H1 (cell line): ENCODE data around the gene LRRC4. TPM values are rescaled to one million over a fixed set of nuclear protein-coding genes. Genes with fewer than 3 reads are reported as not detected.
A peak's percentile ranks its signal among the peaks of the same experiment; 100 is the strongest.

Experiments used
- CTCF ChIA-PET: fragments of 300-600 bp; sonication (Branson Sonifier 250); formaldehyde crosslinking; loops from one replicate; lab custom pipeline; 2021; ENCODE audit not compliant: partially characterized antibody; lab: Charles Lee
- POLR2A ChIA-PET: fragments of 300-600 bp; sonication (Branson Sonifier 250); formaldehyde crosslinking; loops from one replicate; lab custom pipeline; 2021; ENCODE audit warnings: inconsistent platforms; ENCODE audit not compliant: partially characterized antibody; lab: Charles Lee
- DNase-seq, 2 experiments: peaks; one replicate each; pipeline versions ENCODE4 v3.0.0 to v3.0.0-alpha.2; 2010 to 2022; ENCODE audit warnings: low spot score in 2 of 2, low read depth in 1 of 2, mixed read lengths in 1 of 2
- FAIRE-seq: peaks from 2 replicates; lab custom pipeline; 2011; peaks lifted over from hg19 to GRCh38; lab: Jason Lieb, UNC
- H2AFZ ChIP-seq: 2 replicates; pipeline ENCODE4 v1.8.1; 2012; ENCODE audit warnings: low read length, inconsistent platforms
- H2AK5ac ChIP-seq: 2 replicates; pipeline ENCODE4 v1.6.1; 2013; ENCODE audit warnings: low read depth, low read length
- H2BK120ac ChIP-seq: replicated peaks from 2 replicates; pipeline ENCODE3; 2013; ENCODE audit warnings: low read depth, low read length, inconsistent platforms
- H2BK12ac ChIP-seq: 2 replicates; pipeline ENCODE4 v1.6.1; 2013; ENCODE audit warnings: low read depth, low read length
- H2BK15ac ChIP-seq: 2 replicates; pipeline ENCODE4 v1.6.1; 2013; ENCODE audit warnings: low read length
- H2BK20ac ChIP-seq: 2 replicates; pipeline ENCODE4 v1.6.1; 2013; ENCODE audit warnings: low read length
- H2BK5ac ChIP-seq: 2 replicates; pipeline ENCODE4 v1.6.1; 2013; ENCODE audit warnings: low read depth, low read length
- H3K14ac ChIP-seq: 2 replicates; pipeline ENCODE4 v1.6.1; 2013; ENCODE audit warnings: inconsistent platforms; ENCODE audit not compliant: insufficient read length
- H3K18ac ChIP-seq: 2 replicates; pipeline ENCODE4 v1.6.1; 2013; ENCODE audit warnings: low read length; ENCODE audit errors: extremely low read depth
- H3K23ac ChIP-seq: 2 replicates; pipeline ENCODE4 v1.6.1; 2013; ENCODE audit warnings: inconsistent platforms; ENCODE audit not compliant: insufficient read length
- H3K23me2 ChIP-seq: 2 replicates; pipeline ENCODE4 v1.6.1; 2013; ENCODE audit warnings: low read depth, low read length
- H3K27ac ChIP-seq: 2 replicates; pipeline ENCODE4 v1.6.1; 2011; ENCODE audit warnings: low read depth, low read length, inconsistent platforms
- H3K27me3 ChIP-seq, 4 experiments: replicated peaks in 1 of 4; 1 replicate in 1 of 4; 2 replicates in 3 of 4; pipeline versions ENCODE4 v1.6.1 to v1.8.1; 2011 to 2013; ENCODE audit warnings: low read length in 3 of 4, mild to moderate bottlenecking in 3 of 4, inconsistent platforms in 2 of 4, mixed read lengths in 2 of 4, moderate library complexity in 1 of 4; ENCODE audit not compliant: control insufficient read depth in 3 of 4, insufficient read depth in 3 of 4; ENCODE audit errors: extremely low read depth in 1 of 4
- H3K36me3 ChIP-seq, 4 experiments: 2 replicates each; pipeline versions ENCODE4 v1.6.1 to v1.8.1; 2011 to 2013; ENCODE audit warnings: mild to moderate bottlenecking in 4 of 4, low read length in 3 of 4, moderate library complexity in 2 of 4, control low read depth in 1 of 4, inconsistent platforms in 1 of 4; ENCODE audit not compliant: insufficient read depth in 4 of 4, control insufficient read depth in 2 of 4
- H3K4ac ChIP-seq: replicated peaks from 2 replicates; pipeline ENCODE3; 2013; ENCODE audit warnings: low read length, low read depth, mixed read lengths, inconsistent platforms; ENCODE audit not compliant: insufficient read length
- H3K4me1 ChIP-seq, 4 experiments: replicated peaks in 1 of 4; 1 replicate in 1 of 4; 2 replicates in 3 of 4; pipeline versions ENCODE4 v1.6.1 to v1.8.1; 2011 to 2013; ENCODE audit warnings: low read length in 3 of 4, inconsistent platforms in 2 of 4, mixed read lengths in 1 of 4; ENCODE audit not compliant: insufficient read depth in 4 of 4, control insufficient read depth in 3 of 4
- H3K4me2 ChIP-seq, 2 experiments: 2 replicates each; pipeline versions ENCODE4 v1.6.1 to v1.8.1; 2011 to 2013; ENCODE audit warnings: low read depth in 2 of 2, low read length in 2 of 2, control low read depth in 1 of 2, inconsistent platforms in 1 of 2, mild to moderate bottlenecking in 1 of 2; ENCODE audit not compliant: insufficient read depth in 1 of 2
- H3K4me3 ChIP-seq, 4 experiments: fragments of 200-600, 300-600 bp in 1 of 4; sonication (generic), shearing (Covaris generic), sonication (Bioruptor Twin) in 1 of 4; 2 replicates each; pipeline versions ENCODE4 v1.5.1 to v1.8.1; 2011 to 2016; ENCODE audit warnings: low read length in 4 of 4, low read depth in 3 of 4, control low read depth in 2 of 4, inconsistent platforms in 2 of 4, mild to moderate bottlenecking in 2 of 4, mixed read lengths in 1 of 4, moderate library complexity in 1 of 4; ENCODE audit not compliant: insufficient read depth in 2 of 4; ENCODE audit errors: extremely low read depth in 1 of 4
- H3K56ac ChIP-seq: replicated peaks from 2 replicates; pipeline ENCODE3; 2013; ENCODE audit warnings: low read depth, mild to moderate bottlenecking, mixed read lengths, low read length, inconsistent platforms; ENCODE audit not compliant: insufficient read length
- H3K79me1 ChIP-seq: 2 replicates; pipeline ENCODE4 v1.6.1; 2013; ENCODE audit warnings: low read depth, low read length, control low read depth
- H3K79me2 ChIP-seq, 2 experiments: 2 replicates each; pipeline versions ENCODE4 v1.6.1 to v1.8.1; 2012 to 2013; ENCODE audit warnings: low read length in 2 of 2, mild to moderate bottlenecking in 2 of 2, inconsistent platforms in 1 of 2; ENCODE audit not compliant: insufficient read depth in 2 of 2, control insufficient read depth in 1 of 2
- H3K9ac ChIP-seq, 4 experiments: replicated peaks in 1 of 4; 1 replicate in 1 of 4; 2 replicates in 3 of 4; pipeline versions ENCODE4 v1.6.1 to v1.8.1; 2011 to 2013; ENCODE audit warnings: low read depth in 3 of 4, low read length in 3 of 4, control low read depth in 2 of 4, mild to moderate bottlenecking in 2 of 4, moderate library complexity in 2 of 4, inconsistent platforms in 1 of 4; ENCODE audit errors: extremely low read depth in 1 of 4
- H3K9me3 ChIP-seq, 2 experiments: 2 replicates each; pipeline versions ENCODE4 v1.6.1 to v1.8.1; 2012 to 2013; ENCODE audit warnings: mild to moderate bottlenecking in 2 of 2, moderate library complexity in 2 of 2, control low read depth in 1 of 2, inconsistent platforms in 1 of 2, low read depth in 1 of 2, low read length in 1 of 2, mixed read lengths in 1 of 2; ENCODE audit not compliant: insufficient read depth in 2 of 2
- H4K20me1 ChIP-seq, 2 experiments: replicated peaks in 1 of 2; 2 replicates each; pipeline versions ENCODE3 to v1.8.1; 2011 to 2013; ENCODE audit warnings: inconsistent platforms in 2 of 2, low read length in 2 of 2, mild to moderate bottlenecking in 1 of 2; ENCODE audit not compliant: insufficient read depth in 2 of 2, control insufficient read depth in 1 of 2
- H4K5ac ChIP-seq: 2 replicates; pipeline ENCODE4 v1.6.1; 2013; ENCODE audit warnings: low read length, low read depth, mixed read lengths, inconsistent platforms; ENCODE audit not compliant: insufficient read length
- H4K8ac ChIP-seq: 2 replicates; pipeline ENCODE4 v1.8.0; 2013; ENCODE audit warnings: mild to moderate bottlenecking, moderate library complexity, low read length, inconsistent platforms; ENCODE audit not compliant: insufficient read depth; ENCODE audit errors: extremely low read depth
- H4K91ac ChIP-seq: replicated peaks from 2 replicates; pipeline ENCODE3; 2013; ENCODE audit warnings: low read length, mixed read lengths, inconsistent platforms; ENCODE audit not compliant: insufficient read length
- CTCF ChIP-seq, 3 experiments: IDR thresholded peaks; 1 replicate in 2 of 3; 2 replicates in 1 of 3; pipeline versions ENCODE4 v1.5.1 to v1.6.1; 2011; ENCODE audit warnings: low read length in 3 of 3, mild to moderate bottlenecking in 3 of 3, inconsistent platforms in 2 of 3, low read depth in 1 of 3, moderate library complexity in 1 of 3; ENCODE audit not compliant: insufficient read depth in 1 of 3; ENCODE audit errors: control extremely low read depth in 1 of 3
- RAD21 ChIP-seq, 2 experiments: IDR thresholded peaks in 1 of 2; conservative IDR thresholded peaks in 1 of 2; 2 replicates each; pipeline ENCODE4 v1.6.1; 2011; ENCODE audit warnings: low read depth in 2 of 2, low read length in 2 of 2, improper control_type of control experiment in 1 of 2, inconsistent platforms in 1 of 2, mild to moderate bottlenecking in 1 of 2, moderate library complexity in 1 of 2
- YY1 ChIP-seq: IDR thresholded peaks from 2 replicates; pipeline ENCODE4 v1.6.1; 2011; ENCODE audit warnings: low read depth, mild to moderate bottlenecking, low read length
- WGBS, 2 experiments: shearing (Covaris generic) in 1 of 2; methylation state at CpG; one replicate each; pipeline versions ENCODE4 v1.1.6 to v1.1.7; 2013 to 2015; ENCODE audit warnings: low lambda C conversion rate in 2 of 2, mixed read lengths in 2 of 2, inconsistent platforms in 1 of 2, low coverage in 1 of 2, missing lambda C conversion rate in 1 of 2; ENCODE audit not compliant: insufficient replicate concordance in 2 of 2, insufficient coverage in 1 of 2, insufficient read length in 1 of 2; ENCODE audit errors: extremely low coverage in 1 of 2, missing lambda C conversion rate in 1 of 2; 5-methylcytosine and 5-hydroxymethylcytosine counted together
- polyA plus RNA-seq, 7 experiments: library from polyadenylated mRNA; depleted of rRNA in 3 of 7; stranded (reverse) in 5 of 7; unstranded in 2 of 7; fragments of >200 nt in 5 of 7; fragments of 200-250 nt in 2 of 7; gene quantifications; 1 replicate in 5 of 7; 2 replicates in 1 of 7; 4 replicates in 1 of 7; pipeline versions ENCODE4 v1.2.1 to v1.2.3, GENCODE V29; 2011 to 2013; ENCODE audit warnings: missing spikeins in 2 of 7, mixed read lengths in 2 of 7
- total RNA-seq: library from RNA; stranded (reverse); fragmentation: NEBNext Ultra II Directional; extraction: Animal tissue kit (Norgen Biotek cat#: 25700); gene quantifications from 2 replicates; pipeline ENCODE4 v1.2.1, GENCODE V29; 2021

The LRRC4 gene
- total and polyA plus RNA-seq, 2 of the 8 experiments (the other 6 are each of a cell fraction or from before 2014, with no cell fraction given): 13.4 to 16.4 TPM

DNA sequence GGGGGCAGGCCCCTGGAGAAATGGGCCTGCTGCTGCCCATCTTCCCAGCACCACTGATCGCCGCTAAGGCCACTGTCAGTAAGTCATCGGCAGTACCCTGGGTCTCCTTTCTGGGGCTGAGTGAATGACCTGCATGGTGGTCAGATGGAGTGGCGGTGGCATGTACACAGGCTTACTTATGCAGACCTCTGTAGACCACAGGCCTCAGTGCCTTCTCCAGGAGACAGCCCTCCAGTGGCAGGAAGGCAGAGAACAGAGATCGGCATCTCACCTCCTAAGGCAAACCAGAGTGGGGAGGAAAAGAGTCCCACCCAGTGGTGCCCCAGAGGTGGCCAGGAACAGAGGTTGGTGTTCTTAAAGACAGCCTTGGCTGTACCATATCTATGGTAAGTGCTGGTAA, 22.8 kb upstream of the LRRC4 start:
- Histone ChIP-seq H3K9ac (no peak overlapping the region), H3K4ac (no peak overlapping the region), H2BK5ac (no peak overlapping the region), H3K27me3 (no peaks in the 10 kb centered on the region), H3K18ac (no peak overlapping the region), H2BK12ac (no peak overlapping the region), H3K27ac (no peak overlapping the region), H4K8ac (peak overlapping the region; percentile 18; the same call in 1 of the 2 replicates), H4K20me1 (peaks cover 2 to 8% of the 10 kb centered on the region in 2 experiments), H2AK5ac (no peak overlapping the region), H3K4me2 (no peak overlapping the region), H4K91ac (no peak overlapping the region), H3K23ac (no peak overlapping the region), H3K9me3 (no peaks in the 10 kb centered on the region), H2AFZ (no peak overlapping the region), H3K4me1 (0 out of 7 replicates have a peak, but pooled peaks cover 0 to 2% (median 0%) of the 10 kb centered on the region in 4 experiments), H3K56ac (no peak overlapping the region), H4K5ac (no peak overlapping the region), H3K14ac (no peak overlapping the region), H2BK120ac (no peak overlapping the region), H3K36me3 (no peaks in the 10 kb centered on the region), H3K79me1 (no peaks in the 10 kb centered on the region), H3K23me2 (no peaks in the 10 kb centered on the region), H3K4me3 (no peak overlapping the region), H2BK20ac (no peak overlapping the region), H2BK15ac (no peak overlapping the region), H3K79me2 (no peaks in the 10 kb centered on the region)
- TF ChIP-seq YY1 (no peak), RAD21 (IDR thresholded peaks at IDR 0.05 in 1 of 2, conservative IDR thresholded peaks at IDR 0.05 in 1 of 2; ENCODE audit: low read depth in 2 of 2, low read length in 2 of 2) (peak; percentile 6 to 18; a peak in 2 of 4 replicates), CTCF (IDR thresholded peaks at IDR 0.05; ENCODE audit: control extremely low read depth in 1 of 3, insufficient read depth in 1 of 3, low read depth in 1 of 3, low read length in 3 of 3) (peak in 1 of 3 experiments; percentile 24; a peak in 1 of 4 replicates)
- FAIRE-seq: no peak
- WGBS, 2 experiments: 89% methylated on average over 5 of the region's 5 CpGs; no CpG with 5 or more reads in 1 of the 2 experiments
- DNase-seq: no peak
- POLR2A ChIA-PET: no interaction called here
- CTCF ChIA-PET: interaction anchor here (0.8 to 10.4 kb wide), 10 partner anchors 9 to 477 kb away, joined by 3 to 93 read pairs (median 4); no protein-coding TSS in a partner anchor
